ENCODE results near the gene TSSK2.
A peak's percentile ranks its signal among the peaks of the same experiment; 100 is the strongest.

Gene TSSK2

GRCh38 chr22:19106886-19107729 lies 24.0 kb upstream of the TSSK2 start:
- DNase-seq = no peak

- DNase-seq = no peak
These were observed 23.4 kb upstream of the TSSK2 start for GRCh38 chr22:19107730-19108074.

GRCh38 chr22:19108807-19109197 lies 22.3 kb upstream of the TSSK2 start:
- DNase-seq = no peak

DNA sequence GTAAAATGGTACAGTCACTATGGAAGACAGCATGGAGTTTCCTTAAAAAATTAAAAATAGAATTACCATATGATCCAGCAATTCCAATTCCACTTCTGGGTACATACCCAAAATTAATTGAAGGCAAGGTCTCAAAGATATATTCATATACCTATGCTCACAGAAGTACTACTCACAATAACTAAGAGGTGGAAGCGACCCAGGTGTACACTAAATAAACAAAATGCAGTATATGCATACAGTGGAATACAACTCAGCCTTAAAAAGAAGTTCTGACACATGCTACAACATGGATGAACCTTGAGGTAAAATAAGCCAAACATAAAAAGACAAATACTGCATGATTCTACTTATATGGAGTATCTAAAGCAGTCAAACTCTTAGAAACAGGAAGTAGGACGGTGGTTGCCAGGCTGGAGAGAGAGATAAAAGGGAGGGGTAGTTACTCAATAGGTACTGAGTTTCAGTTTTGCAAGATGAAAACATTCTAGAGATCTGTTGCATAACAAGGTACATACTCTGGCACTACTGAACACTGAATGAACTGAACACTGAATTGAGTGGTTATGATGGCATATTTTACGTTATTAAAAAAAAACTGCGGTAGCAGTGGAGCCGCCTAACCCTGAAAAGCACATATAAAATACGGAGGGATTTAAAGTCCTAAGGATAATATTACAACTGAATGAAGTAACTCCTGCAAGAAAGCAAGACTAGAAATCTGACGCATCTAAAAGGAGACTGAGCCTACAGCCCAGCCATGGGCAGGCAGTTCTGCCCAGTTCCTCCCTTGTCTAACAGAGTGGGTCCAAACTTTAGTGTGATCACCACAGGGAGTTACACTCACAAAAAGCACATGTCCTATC lies 21.7 kb upstream of the TSSK2 start:
- no peak for DNase-seq

DNA sequence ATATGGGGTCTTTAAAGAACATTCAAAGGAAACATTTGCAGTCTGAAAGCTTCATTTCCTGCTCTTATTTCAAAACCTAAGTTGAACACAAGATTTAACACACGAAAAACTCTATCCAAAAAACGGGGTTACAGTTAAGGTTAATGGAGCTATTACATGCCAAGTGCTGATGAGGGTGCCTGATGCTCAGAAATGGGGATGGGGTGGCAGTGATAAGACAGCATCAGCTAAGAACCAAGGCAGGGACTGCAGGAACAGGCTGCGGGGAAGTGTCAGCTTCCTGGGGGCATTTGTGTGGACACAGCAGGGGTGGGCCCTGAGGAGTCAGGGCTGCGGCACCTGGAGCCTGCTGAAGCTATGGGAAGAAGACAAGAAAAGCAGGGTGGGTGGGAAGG lies 21.0 kb upstream of the TSSK2 start:
- no peak for DNase-seq

DNA sequence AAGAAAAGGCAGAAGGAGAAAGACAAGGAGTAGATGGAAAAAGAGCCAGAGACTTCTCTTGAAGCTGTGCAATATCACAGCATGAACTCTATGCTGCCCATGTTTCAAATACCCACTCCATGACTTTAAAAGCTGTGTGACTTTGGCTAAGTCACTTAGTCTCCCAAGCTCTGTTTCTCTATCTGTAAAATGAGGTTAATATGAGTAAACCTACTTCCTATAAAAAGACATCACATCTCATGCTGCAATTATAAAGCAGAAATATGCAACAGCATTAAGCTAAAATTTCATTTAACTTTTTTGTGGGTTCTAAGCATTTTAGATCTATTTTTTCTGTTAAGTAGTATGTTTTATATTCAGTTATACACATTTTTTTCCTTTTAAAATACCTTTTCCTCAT lies 20.5 kb upstream of the TSSK2 start:
- DNase-seq = no peak

DNA sequence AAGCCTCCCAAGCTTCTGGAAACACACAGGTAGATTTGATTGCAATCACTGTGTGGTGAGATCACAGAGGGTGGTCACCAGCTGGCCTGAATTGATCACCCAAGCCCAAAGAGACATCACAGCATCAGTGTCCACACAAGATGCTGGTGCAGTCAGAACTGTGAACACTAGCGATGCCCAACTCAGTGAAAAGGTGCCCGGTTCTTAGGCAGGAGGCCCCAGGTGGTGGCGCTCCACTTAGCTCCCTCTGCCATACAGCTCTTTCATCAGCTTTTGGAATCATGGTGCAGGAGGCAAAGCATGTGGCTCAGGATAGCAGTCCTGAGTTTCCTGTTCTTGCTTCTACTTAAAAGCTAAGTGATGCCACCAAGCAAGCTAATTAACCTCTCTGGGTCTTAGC lies 20.0 kb upstream of the TSSK2 start:
- no peak for DNase-seq

DNA sequence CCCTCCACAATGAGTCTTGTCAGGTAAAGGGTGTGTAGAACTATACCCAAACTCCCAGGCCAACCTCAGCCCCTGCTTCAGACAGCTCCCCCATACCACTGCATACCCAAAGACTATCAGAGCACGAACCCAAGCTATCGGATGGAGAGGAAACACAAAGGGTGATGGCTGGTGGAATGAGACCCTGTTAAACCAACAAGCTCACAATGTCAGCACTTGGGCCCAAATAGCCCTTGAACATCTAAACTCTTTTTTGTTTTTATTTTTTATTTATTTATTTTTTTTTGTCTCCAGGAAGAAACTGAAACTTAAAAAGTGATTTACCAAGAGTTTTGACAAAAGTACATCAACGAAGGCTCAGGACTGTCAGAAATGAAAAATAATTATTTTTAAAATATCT lies 19.5 kb upstream of the TSSK2 start:
- no peak for DNase-seq

DNA sequence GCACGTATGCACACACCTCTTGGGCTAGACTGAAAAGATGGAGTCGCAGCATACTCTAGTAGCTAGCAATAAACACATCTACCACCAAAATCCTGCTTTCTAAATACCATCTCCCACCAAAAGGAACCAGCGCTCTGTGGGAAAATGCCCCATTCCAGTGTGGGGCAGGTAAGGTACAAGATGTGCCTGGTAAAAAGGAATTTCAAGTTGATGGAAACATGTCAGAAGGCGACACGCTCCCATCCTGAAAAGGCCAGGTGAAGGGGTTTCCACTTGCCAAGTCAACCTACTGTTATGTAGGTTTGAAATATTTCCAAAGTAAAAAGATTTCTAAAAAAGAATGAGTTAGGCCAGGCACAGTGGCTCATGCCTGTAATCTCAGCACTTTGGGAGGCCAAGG lies 17.7 kb upstream of the TSSK2 start:
- DNase-seq = no peak

- DNase-seq = no peak
These were observed 16.0 kb upstream of the TSSK2 start for GRCh38 chr22:19114984-19115552.

- DNase-seq = no peak
These were observed 15.5 kb upstream of the TSSK2 start for GRCh38 chr22:19115628-19116027.

DNA sequence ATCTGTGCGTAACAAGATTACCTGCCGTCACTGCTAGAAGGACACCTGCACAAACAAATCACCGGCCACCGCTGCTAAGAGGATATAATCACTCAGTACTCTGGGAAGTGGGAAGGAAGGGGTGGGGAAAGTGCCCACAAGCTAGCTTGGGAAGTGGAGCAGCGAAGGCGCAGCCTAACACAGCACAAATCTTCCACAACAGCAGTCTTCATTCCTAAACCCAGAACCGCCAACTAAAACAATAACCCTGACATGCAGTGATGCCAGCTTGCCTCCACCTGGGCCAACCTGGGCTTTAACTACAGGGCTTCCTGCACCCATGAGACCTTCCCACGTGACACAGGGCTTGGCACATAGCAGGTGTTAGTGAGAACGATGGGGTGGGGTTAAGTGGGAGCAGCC lies 14.0 kb upstream of the TSSK2 start:
- DNase-seq = no peak

- no peak for DNase-seq
These were observed 12.7 kb upstream of the TSSK2 start for GRCh38 chr22:19118329-19118880.

GRCh38 chr22:19119949-19120348 lies 11.2 kb upstream of the TSSK2 start:
- DNase-seq = no peak

GRCh38 chr22:19120829-19121630 lies 10.1 kb upstream of the TSSK2 start:
- no peak for DNase-seq

DNA sequence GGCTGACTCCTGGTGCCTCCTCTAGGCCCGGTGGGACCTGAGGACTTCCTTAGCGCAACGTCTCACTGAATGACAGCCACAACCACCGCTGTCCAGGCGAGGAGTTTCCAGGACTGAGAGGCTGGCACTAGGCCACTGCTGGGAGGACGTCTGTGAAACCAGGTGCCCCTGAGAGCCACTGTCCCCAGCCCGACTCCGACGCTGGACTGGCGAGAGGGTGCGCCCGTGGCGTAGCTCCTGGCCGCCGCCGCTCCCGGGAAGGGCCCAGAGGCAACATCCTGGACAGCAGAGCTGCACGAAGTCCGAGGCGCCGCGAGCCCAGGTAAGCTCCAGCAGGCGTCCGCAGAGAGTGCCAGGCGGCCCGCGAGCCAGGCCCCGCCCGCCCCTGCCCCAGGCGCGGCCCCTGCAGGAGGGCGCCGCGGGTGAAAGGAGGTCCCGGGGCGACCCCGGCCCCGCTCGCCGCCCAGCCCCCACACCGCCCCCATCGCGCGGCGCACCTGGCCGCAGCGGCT lies 9.4 kb upstream of the TSSK2 start:
- peak; percentile 60 for DNase-seq

DNA sequence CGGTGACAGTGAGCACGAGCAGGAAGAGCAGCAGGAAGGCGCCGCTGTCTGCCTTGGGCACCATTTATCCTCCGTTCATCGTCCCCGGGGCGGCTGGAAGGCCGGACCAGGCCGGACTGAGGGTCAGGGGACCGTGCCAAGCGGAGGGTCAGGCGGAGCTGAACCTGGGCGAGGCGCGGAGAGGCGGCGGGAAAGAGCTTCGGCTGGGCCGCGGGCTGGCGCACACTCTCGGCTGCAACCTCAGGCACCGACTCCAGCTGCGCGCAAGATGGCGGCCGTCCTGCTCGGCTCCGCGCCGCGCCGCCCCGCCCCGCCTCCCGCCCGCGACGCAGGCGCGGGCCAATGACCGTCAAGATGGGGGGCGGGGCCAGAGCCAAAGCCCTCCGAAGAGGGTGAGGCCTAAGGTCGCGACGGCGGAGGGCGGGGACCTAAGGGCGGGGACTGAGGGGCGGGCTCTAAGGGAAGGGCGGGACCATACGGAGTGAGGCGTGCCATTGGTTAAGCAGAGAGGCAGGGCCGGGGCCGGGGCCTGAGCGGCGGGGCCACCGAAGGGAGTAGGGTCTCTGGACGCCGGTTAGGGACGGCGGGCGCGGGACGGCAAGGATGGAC lies 8.9 kb upstream of the TSSK2 start, which contains the start of gene DGCR2:
Gene DGCR2, minus strand, starts transcription at position 270 of the 609 bp plus-strand sequence. Its CDS starts 206 bp downstream, at position 64.
- peak; percentile 97 for DNase-seq

GRCh38 chr22:19122752-19123492 lies 8.2 kb upstream of the TSSK2 start:
- DNase-seq = no peak

DNA sequence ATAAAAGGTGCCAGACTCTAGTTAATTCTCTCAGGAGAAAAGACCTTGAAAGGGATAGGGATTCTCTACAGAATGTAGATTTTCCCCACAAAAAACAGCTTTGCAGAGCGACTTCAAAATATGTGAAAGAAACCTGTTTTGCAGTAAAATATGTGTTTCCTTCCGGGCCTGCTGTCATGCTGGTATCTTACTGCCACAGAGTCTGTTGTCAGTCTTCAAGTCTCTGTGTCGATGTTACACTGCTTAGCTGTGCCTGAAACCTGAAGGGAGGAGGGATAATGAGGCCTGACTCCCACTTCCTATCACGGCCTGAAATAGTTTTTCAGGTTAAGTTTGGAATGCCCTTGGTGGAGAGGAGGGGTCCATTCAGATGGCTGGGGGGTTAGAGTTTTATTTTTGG lies 7.2 kb upstream of the TSSK2 start:
- DNase-seq = no peak

DNA sequence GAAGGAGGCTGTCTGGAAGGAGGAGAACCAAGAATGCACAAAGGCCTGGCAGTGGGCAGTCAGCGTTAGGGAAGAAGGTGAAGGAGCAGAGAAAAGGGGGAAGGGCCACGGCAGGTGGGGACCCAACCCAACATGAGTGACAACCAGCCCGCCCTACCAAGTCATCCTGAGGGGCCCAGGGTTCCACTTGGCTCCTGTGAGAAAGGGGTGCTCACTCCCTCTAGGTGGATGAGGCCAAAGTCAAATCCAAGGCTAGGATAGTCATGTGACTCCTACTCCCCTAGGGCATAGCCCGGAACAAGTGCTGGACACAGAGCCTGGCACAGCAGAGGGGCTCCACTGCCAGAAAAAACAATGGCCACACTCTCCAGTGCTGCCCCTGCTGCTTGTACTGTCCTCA lies 6.7 kb upstream of the TSSK2 start:
- DNase-seq = no peak

DNA sequence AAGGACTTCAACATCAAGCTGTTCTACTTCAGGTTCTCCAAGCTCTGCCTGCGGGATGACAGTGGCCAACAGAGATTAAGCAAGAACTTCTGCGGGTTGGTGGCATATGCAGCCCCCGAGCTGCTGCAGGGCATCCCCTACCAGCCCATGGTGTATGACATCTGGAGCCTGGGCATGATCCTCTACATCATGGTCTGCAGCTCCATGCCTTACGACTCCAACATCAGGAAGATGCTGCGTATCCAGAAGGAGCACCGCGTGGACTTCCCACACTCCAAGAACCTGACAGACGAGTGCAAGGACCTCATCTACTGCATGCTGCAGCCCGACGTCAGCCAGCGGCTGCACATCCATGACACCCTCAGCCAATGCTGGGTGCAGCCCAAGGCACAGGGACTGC lies 6.1 kb upstream of the TSSK2 start:
- no peak for DNase-seq
